HEK293T (cell line): ENCODE measurements around the gene PLA2G2D.

ENCODE experiments used
- ARNT ChIP-seq: fragments of 450-650 bp; IDR thresholded peaks from 2 replicates; pipeline ENCODE4 v1.6.1; 2017; ENCODE audit warnings: mild to moderate bottlenecking
- BHLHE40 ChIP-seq: fragments of 450-650 bp; IDR thresholded peaks from 2 replicates; pipeline ENCODE4 v1.6.1; 2016; ENCODE audit warnings: mild to moderate bottlenecking, moderate library complexity, borderline replicate concordance
- FOXA1 ChIP-seq: fragments of 450-650 bp; IDR thresholded peaks from 2 replicates; pipeline ENCODE4 v1.6.1; 2016; ENCODE audit warnings: mild to moderate bottlenecking
- HDGF ChIP-seq: fragments of 450-650 bp; IDR thresholded peaks from 2 replicates; pipeline ENCODE4 v1.6.1; 2017; ENCODE audit warnings: antibody characterized with exemption, borderline replicate concordance
- L3MBTL2 ChIP-seq: fragments of 450-650 bp; conservative IDR thresholded peaks from 2 replicates; pipeline ENCODE4 v1.6.1; 2016; ENCODE audit warnings: mild to moderate bottlenecking
- NFRKB ChIP-seq: fragments of 450-650 bp; IDR thresholded peaks from 2 replicates; pipeline ENCODE4 v1.6.1; 2016; ENCODE audit warnings: mild to moderate bottlenecking, moderate library complexity
- SP1 ChIP-seq: fragments of 450-650 bp; IDR thresholded peaks from 2 replicates; pipeline ENCODE4 v1.6.1; 2017
- SUZ12 ChIP-seq: fragments of 450-650 bp; IDR thresholded peaks from 2 replicates; pipeline ENCODE4 v1.6.1; 2016; ENCODE audit warnings: mild to moderate bottlenecking

DNA sequence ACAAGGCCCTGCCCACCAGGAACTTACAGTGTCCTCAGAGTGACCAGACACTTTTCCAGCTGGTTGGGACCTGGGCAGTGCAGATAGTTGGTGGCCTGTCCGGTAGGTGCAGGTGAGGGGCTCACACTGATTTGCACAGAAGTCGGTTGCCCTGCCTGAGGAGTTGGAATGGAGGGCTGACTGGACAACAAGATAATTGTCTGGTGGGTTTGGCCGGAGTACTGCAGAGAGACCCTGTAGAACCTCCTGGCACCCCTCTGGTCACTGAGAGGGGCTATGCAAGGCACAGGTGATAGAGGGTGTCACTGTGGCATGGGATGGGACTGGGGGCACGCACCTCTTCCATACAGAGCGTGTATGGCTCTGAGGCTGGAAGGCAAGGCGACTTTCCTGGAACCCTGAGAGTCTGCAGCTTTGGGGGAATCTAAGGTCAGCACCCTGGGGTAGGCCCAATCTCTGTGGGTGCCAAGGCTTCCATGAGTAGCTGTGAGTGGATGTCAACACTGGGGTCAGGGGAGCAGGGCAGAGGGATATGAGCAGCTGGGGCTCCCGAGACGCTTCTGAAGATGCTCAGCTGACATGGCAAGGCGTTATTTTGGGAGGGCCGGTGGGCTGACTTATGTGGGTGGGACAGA is 7.6 kb upstream of the PLA2G2D start:
- TF ChIP-seq BHLHE40 (no peak), SP1 (no peak), NFRKB (no peak), SUZ12 (no peak), FOXA1 (no peak), ARNT (no peak), L3MBTL2 (no peak), HDGF (no peak)
